Esophagus squamous epithelium (tissue), 4 donors: ENCODE measurements around the gene OR9G1.

ENCODE experiments used
- POLR2A ChIP-seq, 4 donors: fragments of 450-650 bp; IDR thresholded peaks; one replicate each; pipeline ENCODE4 v1.6.1; 2017; ENCODE audit warnings: antibody characterized with exemption in 4 of 4, mild to moderate bottlenecking in 4 of 4, moderate library complexity in 3 of 4
- TF ChIP-seq, protein P1 (sequence below), 6 experiments: fragments of 450-650 bp in 4 of 6; fragments of 200-600 bp in 2 of 6; sonication (generic) in 2 of 6; IDR thresholded peaks; one replicate each; pipeline ENCODE4 v1.5.1; 2016 to 2019; ENCODE audit warnings: antibody characterized with exemption in 6 of 6, mild to moderate bottlenecking in 4 of 6, moderate library complexity in 4 of 6

DNA sequence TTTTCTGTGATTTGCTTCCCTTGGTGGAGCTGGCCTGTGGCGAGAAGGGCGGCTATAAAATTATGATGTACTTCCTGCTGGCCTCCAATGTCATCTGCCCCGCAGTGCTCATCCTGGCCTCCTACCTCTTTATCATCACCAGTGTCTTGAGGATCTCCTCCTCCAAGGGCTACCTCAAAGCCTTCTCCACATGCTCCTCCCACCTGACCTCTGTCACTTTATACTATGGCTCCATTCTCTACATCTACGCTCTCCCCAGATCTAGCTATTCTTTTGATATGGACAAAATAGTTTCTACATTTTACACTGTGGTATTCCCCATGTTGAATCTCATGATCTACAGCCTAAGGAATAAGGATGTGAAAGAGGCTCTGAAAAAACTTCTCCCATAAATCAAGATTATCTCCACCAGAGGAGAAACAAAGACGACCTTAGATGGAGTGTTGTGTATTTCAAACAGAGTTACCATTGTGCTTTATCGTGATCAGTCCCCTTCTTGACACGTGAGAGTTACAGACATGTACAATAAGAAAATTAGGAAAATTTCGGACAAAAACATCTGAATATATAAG lies 2.1 kb downstream of the OR9G1 start:
- TF ChIP-seq, protein P1, sequence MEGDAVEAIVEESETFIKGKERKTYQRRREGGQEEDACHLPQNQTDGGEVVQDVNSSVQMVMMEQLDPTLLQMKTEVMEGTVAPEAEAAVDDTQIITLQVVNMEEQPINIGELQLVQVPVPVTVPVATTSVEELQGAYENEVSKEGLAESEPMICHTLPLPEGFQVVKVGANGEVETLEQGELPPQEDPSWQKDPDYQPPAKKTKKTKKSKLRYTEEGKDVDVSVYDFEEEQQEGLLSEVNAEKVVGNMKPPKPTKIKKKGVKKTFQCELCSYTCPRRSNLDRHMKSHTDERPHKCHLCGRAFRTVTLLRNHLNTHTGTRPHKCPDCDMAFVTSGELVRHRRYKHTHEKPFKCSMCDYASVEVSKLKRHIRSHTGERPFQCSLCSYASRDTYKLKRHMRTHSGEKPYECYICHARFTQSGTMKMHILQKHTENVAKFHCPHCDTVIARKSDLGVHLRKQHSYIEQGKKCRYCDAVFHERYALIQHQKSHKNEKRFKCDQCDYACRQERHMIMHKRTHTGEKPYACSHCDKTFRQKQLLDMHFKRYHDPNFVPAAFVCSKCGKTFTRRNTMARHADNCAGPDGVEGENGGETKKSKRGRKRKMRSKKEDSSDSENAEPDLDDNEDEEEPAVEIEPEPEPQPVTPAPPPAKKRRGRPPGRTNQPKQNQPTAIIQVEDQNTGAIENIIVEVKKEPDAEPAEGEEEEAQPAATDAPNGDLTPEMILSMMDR (IDR thresholded peaks at IDR 0.05), result no peak
- no peak for TF ChIP-seq POLR2A (IDR thresholded peaks at IDR 0.05)
